ENCODE measurements around the gene MYO9A. TPM values are rescaled to one million over a fixed set of nuclear protein-coding genes. Genes with fewer than 3 reads are reported as not detected.

The MYO9A gene
- total RNA-seq, 1 experiment from 2014 or later = 21.4 TPM

GRCh38 chr15:71970435-71970834, 147.5 kb downstream of the MYO9A start:
- no peaks in the 10 kb centered on the region for H3K27me3 ChIP-seq (ENCODE audit: insufficient read depth, low read length)
- DNase-seq = no peak
- no peaks in the 10 kb centered on the region for H3K79me1 ChIP-seq (ENCODE audit: insufficient read depth, low read depth, low read length, poor library complexity, severe bottlenecking)
- no peak overlapping the region for H3T11ph ChIP-seq (ENCODE audit: low read length)
- no peak overlapping the region for H2BK20ac ChIP-seq (ENCODE audit: low read depth, low read length, poor library complexity, severe bottlenecking)
- no peak overlapping the region for H3K9ac ChIP-seq (ENCODE audit: extremely low read depth, insufficient read length, low read length)
- no peak overlapping the region for H3K23ac ChIP-seq (ENCODE audit: insufficient read length, low read depth, low read length)
- Mint-ChIP-seq H3K27ac (no peak overlapping the region), H3K36me3 (ENCODE audit: insufficient read depth in 1 of 3, low read depth in 3 of 3) (no peaks in the 10 kb centered on the region), H3K9me3 (no peaks in the 10 kb centered on the region), H3K27me3 (ENCODE audit: low read depth) (no peaks in the 10 kb centered on the region), H3K4me1 (no peaks in the 10 kb centered on the region; a peak in 1 of 4 replicates), H3K4me3 (no peak overlapping the region)
- no peak overlapping the region for H3K14ac ChIP-seq (ENCODE audit: insufficient read depth, low read length)
- no peak overlapping the region for H4K8ac ChIP-seq (replicated peaks; ENCODE audit: insufficient read length, low read depth, low read length)
- H3K18ac ChIP-seq (ENCODE audit: insufficient read length, low read depth, low read length) = no peak overlapping the region
- H3K27ac ChIP-seq (ENCODE audit: insufficient read length, low read depth, low read length) = no peak overlapping the region
- no peaks in the 10 kb centered on the region for H3K23me2 ChIP-seq (ENCODE audit: insufficient read length, low read depth, low read length, poor library complexity, severe bottlenecking)
- H2BK120ac ChIP-seq (ENCODE audit: low read depth, low read length, poor library complexity, severe bottlenecking) = no peak overlapping the region
- no peak overlapping the region for H2BK5ac ChIP-seq (ENCODE audit: insufficient read length, low read length)
- H3K4ac ChIP-seq (ENCODE audit: low read depth, low read length) = no peak overlapping the region
- WGBS (ENCODE audit: extremely low coverage, insufficient read length, low lambda C conversion rate) = no CpG with 5 or more reads among the region's 1 CpG
- no peak overlapping the region for H4K91ac ChIP-seq (ENCODE audit: insufficient read length, low read depth, low read length)
- no peaks in the 10 kb centered on the region for H3K4me1 ChIP-seq (ENCODE audit: insufficient read depth, low read length)
- H4K5ac ChIP-seq (ENCODE audit: insufficient read length, low read depth, low read length) = no peak overlapping the region
- no peaks in the 10 kb centered on the region for H3K79me2 ChIP-seq (ENCODE audit: insufficient read depth, low read length)
- H3K9me3 ChIP-seq (ENCODE audit: control insufficient read depth, low read depth, low read length) = no peaks in the 10 kb centered on the region
- no peak overlapping the region for H2BK15ac ChIP-seq (ENCODE audit: low read depth, low read length)
- no peak overlapping the region for H3K4me2 ChIP-seq (ENCODE audit: insufficient read depth, insufficient read length, low read length)
- H2BK12ac ChIP-seq (ENCODE audit: insufficient read length, low read depth, low read length) = no peak overlapping the region
- no peak overlapping the region for H3K56ac ChIP-seq (ENCODE audit: insufficient read length, low read depth, low read length)
- H4K20me1 ChIP-seq (ENCODE audit: control insufficient read depth, insufficient read depth, insufficient read length) = no peaks in the 10 kb centered on the region
- H2AFZ ChIP-seq (ENCODE audit: low read length) = no peak overlapping the region
- no peak overlapping the region for H2AK5ac ChIP-seq (ENCODE audit: insufficient read length, low read length)
- TF ChIP-seq, protein P1, sequence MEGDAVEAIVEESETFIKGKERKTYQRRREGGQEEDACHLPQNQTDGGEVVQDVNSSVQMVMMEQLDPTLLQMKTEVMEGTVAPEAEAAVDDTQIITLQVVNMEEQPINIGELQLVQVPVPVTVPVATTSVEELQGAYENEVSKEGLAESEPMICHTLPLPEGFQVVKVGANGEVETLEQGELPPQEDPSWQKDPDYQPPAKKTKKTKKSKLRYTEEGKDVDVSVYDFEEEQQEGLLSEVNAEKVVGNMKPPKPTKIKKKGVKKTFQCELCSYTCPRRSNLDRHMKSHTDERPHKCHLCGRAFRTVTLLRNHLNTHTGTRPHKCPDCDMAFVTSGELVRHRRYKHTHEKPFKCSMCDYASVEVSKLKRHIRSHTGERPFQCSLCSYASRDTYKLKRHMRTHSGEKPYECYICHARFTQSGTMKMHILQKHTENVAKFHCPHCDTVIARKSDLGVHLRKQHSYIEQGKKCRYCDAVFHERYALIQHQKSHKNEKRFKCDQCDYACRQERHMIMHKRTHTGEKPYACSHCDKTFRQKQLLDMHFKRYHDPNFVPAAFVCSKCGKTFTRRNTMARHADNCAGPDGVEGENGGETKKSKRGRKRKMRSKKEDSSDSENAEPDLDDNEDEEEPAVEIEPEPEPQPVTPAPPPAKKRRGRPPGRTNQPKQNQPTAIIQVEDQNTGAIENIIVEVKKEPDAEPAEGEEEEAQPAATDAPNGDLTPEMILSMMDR (conservative IDR thresholded peaks at IDR 0.05) = no peak
